Globus pallidus (tissue), 1 donor: ENCODE data around the gene AP2A2.
"Not testable (repeated sequence)": the region's sequence is repeated elsewhere in the genome, so short reads cannot be mapped to it uniquely, and the experiment has no call there.

Experiments used
- DNase-seq: peaks from one replicate; pipeline ENCODE4 v3.0.0-alpha.2; 2015; ENCODE audit warnings: low spot score

Gene AP2A2

GRCh38 chr11:954392-955153 lies 28.9 kb downstream of the AP2A2 start:
- DNase-seq: no peak

- DNase-seq: no peak
Measured at GRCh38 chr11:955154-956063, 29.7 kb downstream of the AP2A2 start.

DNA sequence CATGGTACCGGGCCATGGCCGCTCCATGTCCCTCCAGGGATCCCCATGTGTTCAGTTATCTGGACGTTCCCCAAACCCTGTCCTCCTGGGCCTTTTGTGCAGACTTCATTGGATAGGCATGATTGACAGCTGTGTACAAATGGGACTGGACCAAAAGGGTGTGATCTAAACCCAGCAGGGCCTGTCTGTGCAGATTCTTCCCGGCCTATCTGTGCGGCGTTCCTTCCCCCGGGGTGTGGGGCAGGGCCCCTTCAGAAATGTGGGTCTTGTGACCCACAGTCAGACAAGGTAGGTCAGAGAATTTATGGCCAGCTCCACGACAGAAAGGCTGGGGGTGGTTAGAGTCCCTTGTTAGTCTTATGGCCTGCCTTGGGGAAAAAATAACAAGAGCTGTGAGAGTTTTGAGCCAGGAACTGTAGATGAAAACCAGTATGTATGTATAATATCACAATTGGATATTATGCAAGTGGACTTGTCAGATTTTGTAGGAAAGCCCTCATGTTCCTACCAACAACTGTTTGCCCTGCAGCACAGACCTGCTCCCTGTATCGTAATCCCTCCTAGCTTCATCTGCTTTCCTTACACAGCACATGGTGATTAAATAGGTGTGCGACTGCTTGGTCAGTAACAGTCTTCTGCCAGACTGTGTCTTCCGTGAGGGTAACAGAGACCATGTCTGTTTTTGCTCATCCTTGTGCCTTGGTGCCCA lies 31.7 kb downstream of the AP2A2 start:
- no peak for DNase-seq

GRCh38 chr11:958101-958500 lies 32.4 kb downstream of the AP2A2 start:
- DNase-seq: no peak

DNA sequence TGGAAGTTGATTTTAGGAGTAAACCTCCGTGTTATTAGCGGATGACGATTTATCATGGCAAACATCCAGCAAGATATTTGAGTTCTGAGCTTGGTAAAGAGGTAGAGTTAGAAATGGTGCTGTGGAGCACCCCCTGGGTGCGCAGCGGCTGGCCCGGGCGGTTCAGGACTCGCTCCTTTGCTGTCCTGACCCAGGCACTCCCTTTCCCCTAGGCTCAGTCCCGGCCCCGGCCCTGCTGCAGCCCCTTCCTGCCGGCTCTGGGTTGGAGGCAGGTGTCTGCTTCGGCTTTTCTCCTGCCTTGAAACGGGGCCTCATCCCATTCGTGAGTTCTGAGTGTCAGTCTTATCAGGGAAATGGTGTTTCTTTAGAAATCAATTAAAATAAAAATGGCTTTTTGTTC lies 33.4 kb downstream of the AP2A2 start:
- DNase-seq: no peak

GRCh38 chr11:959608-960007 lies 33.9 kb downstream of the AP2A2 start:
- no peak for DNase-seq

- DNase-seq: not testable (repeated sequence)
Measured at GRCh38 chr11:961310-961920, 35.7 kb downstream of the AP2A2 start.

DNA sequence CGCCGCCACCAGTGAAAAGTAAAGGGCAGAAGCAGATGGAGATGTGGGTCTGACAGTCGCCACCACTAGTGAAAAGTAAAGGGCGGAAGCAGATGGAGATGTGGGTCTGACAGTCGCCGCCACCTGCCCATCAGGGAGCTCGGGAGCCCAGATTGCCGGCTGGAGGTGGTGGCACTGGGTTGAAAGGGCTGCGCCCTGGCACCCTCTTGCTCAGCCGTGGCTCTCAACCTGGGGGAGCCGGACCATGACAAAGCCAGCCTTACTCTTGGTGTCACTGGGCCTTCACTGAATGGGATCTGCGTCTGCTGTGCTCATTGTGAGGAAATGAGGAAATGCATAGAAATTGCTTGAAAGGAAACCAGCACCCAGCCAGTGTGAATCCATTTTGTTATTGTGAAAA lies 36.3 kb downstream of the AP2A2 start:
- DNase-seq: no peak

DNA sequence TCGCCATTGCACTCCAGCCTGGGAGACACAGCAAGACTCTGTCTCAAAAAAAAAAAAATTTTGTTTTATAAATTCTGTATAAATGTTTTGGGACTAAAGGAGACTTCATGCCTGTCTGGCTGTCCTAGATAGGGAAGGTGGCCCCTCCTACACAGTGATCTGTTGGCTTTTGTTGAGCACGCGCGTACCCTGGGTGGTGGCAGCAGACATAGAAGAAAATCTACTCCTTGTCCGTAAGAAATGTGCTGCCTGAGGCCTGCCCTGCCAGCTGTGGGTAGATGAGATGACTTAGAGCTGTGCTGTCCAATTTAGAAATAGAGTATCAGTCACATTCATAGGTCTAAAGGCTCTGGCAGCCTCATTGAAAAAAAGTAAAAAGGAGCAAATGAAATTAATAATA lies 37.0 kb downstream of the AP2A2 start:
- DNase-seq: no peak

DNA sequence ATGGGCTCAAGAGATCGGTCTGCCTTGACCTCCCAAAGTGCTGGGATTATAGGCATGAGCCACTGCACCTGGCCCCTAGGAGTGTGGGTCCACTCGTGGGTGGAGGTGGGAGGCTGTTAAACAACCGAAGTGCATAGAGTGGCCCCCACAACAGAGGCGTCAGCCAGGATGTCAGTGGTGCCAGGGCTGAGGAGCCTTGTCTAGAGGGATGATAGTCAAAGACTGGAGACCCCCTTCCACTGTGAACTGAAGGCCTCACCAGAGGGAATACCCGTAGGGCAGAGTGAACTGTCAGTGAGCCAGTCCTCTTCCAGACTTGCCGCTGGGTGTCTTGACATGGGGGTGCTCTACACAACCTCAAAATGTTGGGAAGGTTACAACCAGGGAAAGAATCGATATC lies 38.2 kb downstream of the AP2A2 start:
- no peak for DNase-seq

DNA sequence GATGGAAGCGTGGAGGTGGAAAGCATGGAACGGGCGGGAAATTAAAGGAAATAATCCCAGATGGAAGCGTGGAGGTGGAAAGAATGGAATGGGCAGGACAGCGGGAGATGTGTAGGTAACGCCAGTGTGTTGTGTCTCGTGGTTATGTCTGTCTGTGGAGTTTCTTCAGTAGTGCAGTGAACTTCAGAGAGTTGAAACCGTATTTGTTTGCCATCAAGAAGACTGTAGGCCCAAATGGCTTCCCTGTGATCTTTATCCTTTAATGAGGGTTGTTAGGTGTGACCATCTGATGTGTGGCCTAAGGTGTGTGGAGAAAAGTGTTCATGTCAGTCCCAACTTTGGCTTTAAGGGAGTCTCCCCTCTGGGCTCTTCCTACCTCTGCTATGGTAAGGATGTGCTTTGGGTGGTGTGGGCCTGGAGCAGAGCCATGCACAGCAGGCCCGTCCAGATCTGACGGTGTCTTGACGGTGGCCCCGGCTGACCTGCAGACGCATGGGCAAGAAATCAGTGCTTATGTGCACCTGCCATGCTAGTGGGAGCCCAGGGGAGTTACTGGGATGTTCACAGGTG lies 39.6 kb downstream of the AP2A2 start:
- DNase-seq: no peak

DNA sequence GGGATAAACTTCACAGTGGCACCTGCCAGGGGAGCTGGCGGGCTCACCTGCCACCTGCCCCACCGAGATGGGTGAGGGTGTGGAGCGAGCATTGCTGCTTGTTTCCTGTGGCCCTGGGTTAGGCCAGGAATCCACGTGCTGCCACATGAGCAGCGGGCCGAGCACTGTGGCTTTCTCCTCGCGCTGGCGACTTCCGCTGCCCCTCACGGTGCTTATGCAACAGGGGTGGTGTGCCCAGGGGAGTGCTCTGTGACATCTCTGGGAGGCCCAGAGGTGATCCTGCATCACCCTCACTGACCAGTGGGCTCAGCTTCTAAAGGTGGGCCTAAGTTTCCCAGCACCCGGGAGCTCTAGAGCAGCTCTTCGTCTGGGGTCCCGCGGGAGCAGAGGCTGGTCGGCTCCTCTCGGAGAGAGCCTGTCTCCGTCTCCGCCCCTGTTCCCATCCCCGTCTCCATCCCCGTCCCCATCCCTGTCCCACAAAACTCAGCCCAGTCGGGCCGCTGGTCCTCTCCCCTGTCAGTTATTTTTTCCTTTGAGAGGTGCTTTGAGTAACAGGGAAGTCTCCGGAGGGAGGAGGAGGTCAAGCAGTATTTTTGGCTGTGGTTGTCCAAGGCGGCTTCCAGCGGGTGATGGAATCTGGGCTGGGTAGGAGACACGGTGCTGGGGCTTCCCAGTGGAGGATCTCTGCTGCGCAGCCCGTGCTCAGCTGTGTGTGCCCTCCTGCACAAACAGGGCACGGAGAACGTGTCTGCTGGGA lies 42.5 kb downstream of the AP2A2 start:
- DNase-seq: no peak

DNA sequence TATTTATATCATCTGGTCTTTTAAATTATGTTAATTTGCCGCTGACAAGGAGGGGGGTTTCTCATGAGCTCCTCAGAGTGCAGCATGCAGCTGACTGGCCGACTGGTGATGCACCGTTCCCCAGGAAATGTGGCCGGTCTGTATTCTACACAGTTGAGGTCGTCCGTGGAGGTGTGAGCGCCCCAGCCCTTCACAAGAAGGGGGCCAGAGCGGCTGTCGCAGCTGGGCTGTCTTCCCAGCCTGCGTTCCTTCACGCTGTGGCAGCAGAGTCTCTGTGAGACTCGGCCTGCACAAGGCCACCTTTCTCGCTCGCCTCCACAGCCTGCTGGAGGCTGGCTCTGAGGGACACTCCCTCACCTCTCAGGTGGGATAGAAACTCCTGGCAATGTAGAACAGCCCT lies 43.2 kb downstream of the AP2A2 start:
- no peak for DNase-seq

- no peak for DNase-seq
Measured at GRCh38 chr11:969651-970205, 44.1 kb downstream of the AP2A2 start.

- DNase-seq: no peak
Measured at GRCh38 chr11:970319-970871, 44.7 kb downstream of the AP2A2 start.

- no peak for DNase-seq
Measured at GRCh38 chr11:971092-971690, 45.5 kb downstream of the AP2A2 start.

- DNase-seq: no peak
Measured at GRCh38 chr11:971731-972365, 46.2 kb downstream of the AP2A2 start.

DNA sequence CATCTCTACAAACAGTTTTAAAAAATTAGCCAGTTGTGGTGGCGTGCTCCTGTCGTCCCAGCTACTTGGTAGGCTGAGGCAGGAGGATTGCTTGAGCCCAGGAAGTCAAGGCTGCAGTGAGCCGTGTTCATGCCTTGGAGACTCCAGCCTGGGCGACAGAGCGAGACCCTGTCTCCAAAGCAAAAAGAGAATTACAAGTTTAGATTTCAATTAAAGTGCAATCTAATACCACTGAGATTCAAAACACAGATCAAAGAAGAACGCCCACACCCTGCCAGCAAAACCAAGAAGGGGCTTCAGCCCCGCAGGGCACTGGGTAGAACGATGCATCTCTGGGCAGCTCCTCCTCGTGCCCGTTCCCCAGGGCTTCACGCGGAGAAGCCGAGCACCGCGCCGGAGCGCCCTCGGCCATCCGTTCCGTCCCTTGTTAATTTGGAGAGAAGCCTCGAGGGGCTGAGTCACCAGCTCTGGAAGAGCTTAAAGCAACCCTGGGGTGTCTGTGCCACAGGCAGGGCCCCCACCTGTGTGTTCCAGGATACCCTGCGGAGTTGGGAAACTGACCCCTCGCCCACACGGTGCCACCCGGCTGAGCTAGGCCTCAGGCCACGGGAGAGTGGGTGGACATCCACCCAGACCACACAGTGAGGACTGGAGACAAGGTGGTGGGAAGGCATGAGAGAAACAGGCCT lies 47.0 kb downstream of the AP2A2 start:
- no peak for DNase-seq

GRCh38 chr11:973237-973636 lies 47.6 kb downstream of the AP2A2 start:
- no peak for DNase-seq
